Measurements from ENCODE around the gene CAMLG. TPM values are rescaled to one million over a fixed set of nuclear protein-coding genes. Genes with fewer than 3 reads are reported as not detected.

The CAMLG gene
- total and polyA plus RNA-seq, 2 donors (not counting 1 experiment from before 2014, with no cell fraction given): 15.2 to 27.5 TPM

- Mint-ChIP-seq H3K4me1 (peaks cover 27% of the 10 kb centered on the region), H3K9me3 (ENCODE audit: insufficient read depth) (no peaks in the 10 kb centered on the region), H3K27me3 (no peaks in the 10 kb centered on the region), H3K27ac (no peak overlapping the region), H3K4me3 (no peak overlapping the region)
- TF ChIP-seq EZH2 (IDR thresholded peaks at IDR 0.05; ENCODE audit: borderline replicate concordance, insufficient read depth, low read depth, low read length, poor library complexity, severe bottlenecking) (no peak), CTCF (IDR thresholded peaks at IDR 0.05) (no peak)
- no peak overlapping the region for H3K9ac ChIP-seq (ENCODE audit: low read length)
- no peak overlapping the region for H3K4me3 ChIP-seq (ENCODE audit: control extremely low read depth in 1 of 5, extremely low read depth in 1 of 5, insufficient read depth in 1 of 5, low read depth in 2 of 5, low read length in 4 of 5)
- ChIA-PET CTCF (interaction anchor here (1.0 to 7.0 kb wide), 3 partner anchors 14 to 169 kb away, joined by 4 to 93 read pairs (median 13); partner anchors contain the start of genes DDX46 and PCBD2), POLR2A (interaction anchor here (0.6 to 1.5 kb wide), 2 partner anchors 23 to 456 kb away, joined by 3 to 6 read pairs; partner anchors contain the start of gene DDX46)
- WGBS (ENCODE audit: insufficient coverage): 86% methylated on average over 2 of the region's 4 CpGs
- DNase-seq: no peak
- no peaks in the 10 kb centered on the region for H3K9me3 ChIP-seq (ENCODE audit: control extremely low read depth in 1 of 3, control insufficient read depth in 2 of 3, insufficient read depth in 1 of 3, low read length in 2 of 3)
- no peaks in the 10 kb centered on the region for H3K27me3 ChIP-seq (replicated peaks in 1 of 4; ENCODE audit: control extremely low read depth in 1 of 4, control insufficient read depth in 3 of 4, insufficient read depth in 4 of 4, low read length in 3 of 4)
- H3K27ac ChIP-seq (ENCODE audit: low read length in 2 of 2): no peak overlapping the region
- no peak for ATAC-seq (ENCODE audit: low read depth)
- H3K36me3 ChIP-seq (replicated peaks in 1 of 2; ENCODE audit: control extremely low read depth in 1 of 2, control insufficient read depth in 1 of 2, extremely low read depth in 1 of 2, insufficient read depth in 2 of 2, low read length in 1 of 2): no peaks in the 10 kb centered on the region
- no peaks in the 10 kb centered on the region for H4K20me1 ChIP-seq (ENCODE audit: control insufficient read depth, insufficient read depth, low read length, poor library complexity, severe bottlenecking)
- peaks cover 19% of the 10 kb centered on the region for H3K79me2 ChIP-seq (ENCODE audit: control insufficient read depth, insufficient read depth, low read length)
- H3K4me2 ChIP-seq (replicated peaks; ENCODE audit: low read depth, low read length, poor library complexity, severe bottlenecking): no peak overlapping the region
- peak overlapping the region; percentile 66 for H2AFZ ChIP-seq (ENCODE audit: insufficient read depth, low read depth, low read length, poor library complexity, severe bottlenecking)
- H3K4me1 ChIP-seq (ENCODE audit: control insufficient read depth in 2 of 2, insufficient read depth in 2 of 2, low read length in 2 of 2): peaks cover 24 to 42% of the 10 kb centered on the region in 2 donors
- intact Hi-C loops (cut with micrococcal nuclease): loop anchor here (5.0 to 10.0 kb wide), 3 partner anchors 103 to 558 kb away; partner anchors contain the start of genes SAR1B and SKP1
These were observed 3.1 kb upstream of the CAMLG start for GRCh38 chr5:134735243-134735642.

- no peak overlapping the region for H3K9ac ChIP-seq (ENCODE audit: low read length)
- no CpG with 5 or more reads among the region's 2 CpGs for WGBS (ENCODE audit: insufficient coverage)
- ATAC-seq (ENCODE audit: low read depth): no peak
These were observed 2.1 kb upstream of the CAMLG start for GRCh38 chr5:134736173-134736812.

More at GRCh38 chr5:134736173-134736812, 2.1 kb upstream of the CAMLG start:
- Histone ChIP-seq H3K27me3 (replicated peaks in 1 of 4; ENCODE audit: control extremely low read depth in 1 of 4, control insufficient read depth in 3 of 4, insufficient read depth in 4 of 4, low read length in 3 of 4) (no peaks in the 10 kb centered on the region), H3K79me2 (ENCODE audit: control insufficient read depth, insufficient read depth, low read length) (peaks cover 29% of the 10 kb centered on the region), H2AFZ (ENCODE audit: insufficient read depth, low read depth, low read length, poor library complexity, severe bottlenecking) (peak overlapping the region; percentile 66), H3K4me3 (ENCODE audit: control extremely low read depth in 1 of 5, extremely low read depth in 1 of 5, insufficient read depth in 1 of 5, low read depth in 2 of 5, low read length in 4 of 5) (no peak overlapping the region), H3K9me3 (ENCODE audit: control extremely low read depth in 1 of 3, control insufficient read depth in 2 of 3, insufficient read depth in 1 of 3, low read length in 2 of 3) (no peaks in the 10 kb centered on the region), H3K4me1 (ENCODE audit: control insufficient read depth in 2 of 2, insufficient read depth in 2 of 2, low read length in 2 of 2) (peaks cover 24 to 42% of the 10 kb centered on the region in 2 donors), H3K36me3 (replicated peaks in 1 of 2; ENCODE audit: control extremely low read depth in 1 of 2, control insufficient read depth in 1 of 2, extremely low read depth in 1 of 2, insufficient read depth in 2 of 2, low read length in 1 of 2) (no peaks in the 10 kb centered on the region), H4K20me1 (ENCODE audit: control insufficient read depth, insufficient read depth, low read length, poor library complexity, severe bottlenecking) (no peaks in the 10 kb centered on the region), H3K27ac (ENCODE audit: low read length in 2 of 2) (peak overlapping the region; percentile 30 to 61), H3K4me2 (replicated peaks; ENCODE audit: low read depth, low read length, poor library complexity, severe bottlenecking) (peak overlapping the region; percentile 17)
- CTCF ChIA-PET: interaction anchor here (1.2 to 7.0 kb wide), 3 partner anchors 22 to 168 kb away, joined by 3 to 93 read pairs (median 13); partner anchors contain the start of genes DDX46 and PCBD2
- H3K27me3 Mint-ChIP-seq: no peaks in the 10 kb centered on the region
- intact Hi-C loops (cut with micrococcal nuclease): loop anchor here (5.0 to 10.0 kb wide), 3 partner anchors 104 to 559 kb away; partner anchors contain the start of genes SAR1B and SKP1
- peak; percentile 39 for DNase-seq
- TF ChIP-seq CTCF (IDR thresholded peaks at IDR 0.05): no peak
- no peak for TF ChIP-seq EZH2 (IDR thresholded peaks at IDR 0.05; ENCODE audit: borderline replicate concordance, insufficient read depth, low read depth, low read length, poor library complexity, severe bottlenecking)
- POLR2A ChIA-PET: interaction anchor here (1.5 kb wide), 1 partner anchor 22 kb away, joined by 6 read pairs; the partner anchor contains the start of gene DDX46
- peak overlapping the region; percentile 44 for H3K4me3 Mint-ChIP-seq
- peak overlapping the region; percentile 78 for H3K27ac Mint-ChIP-seq
- H3K9me3 Mint-ChIP-seq (ENCODE audit: insufficient read depth): no peaks in the 10 kb centered on the region
- peaks cover 31% of the 10 kb centered on the region for H3K4me1 Mint-ChIP-seq
